Thyroid gland (tissue), 4 donors: ENCODE measurements around the gene CD58.
"Not testable (repeated sequence)": the region's sequence is repeated elsewhere in the genome, so short reads cannot be mapped to it uniquely, and the experiment has no call there.

ENCODE experiments used
- CTCF ChIP-seq, 6 experiments: fragments of 200-600 bp in 3 of 6; fragments of 450-650 bp in 3 of 6; sonication (generic) in 3 of 6; IDR thresholded peaks; one replicate each; pipeline ENCODE4 v1.5.1; 2016 to 2019; ENCODE audit warnings: antibody characterized with exemption in 6 of 6, mild to moderate bottlenecking in 2 of 6, inconsistent platforms in 1 of 6, moderate library complexity in 1 of 6
- POLR2A ChIP-seq, 2 donors: fragments of 450-650 bp; IDR thresholded peaks; one replicate each; pipeline ENCODE4 v1.6.1; 2017; ENCODE audit warnings: antibody characterized with exemption in 2 of 2, mild to moderate bottlenecking in 2 of 2, moderate library complexity in 1 of 2

GRCh38 chr1:116599369-116599768, 28.5 kb upstream of the CD58 start:
- TF ChIP-seq CTCF, POLR2A (IDR thresholded peaks at IDR 0.05): not testable (repeated sequence)
